GM10266 (cell line): ENCODE data around the gene ZSCAN10.

ENCODE experiments used
- DNase-seq: peaks from one replicate; pipeline ENCODE4 v3.0.0; 2012; ENCODE audit errors: extremely low spot score
- TF ChIP-seq, protein P1 (sequence below): IDR thresholded peaks from 2 replicates; pipeline ENCODE4 v1.5.1; 2012; ENCODE audit warnings: mild to moderate bottlenecking, low read depth; ENCODE audit not compliant: control insufficient read depth, insufficient read depth; ENCODE audit errors: missing control alignments

ZSCAN10 gene

GRCh38 chr16:3144321-3144983 lies 45.4 kb upstream of the ZSCAN10 start:
- no peak for DNase-seq
- TF ChIP-seq, protein P1, sequence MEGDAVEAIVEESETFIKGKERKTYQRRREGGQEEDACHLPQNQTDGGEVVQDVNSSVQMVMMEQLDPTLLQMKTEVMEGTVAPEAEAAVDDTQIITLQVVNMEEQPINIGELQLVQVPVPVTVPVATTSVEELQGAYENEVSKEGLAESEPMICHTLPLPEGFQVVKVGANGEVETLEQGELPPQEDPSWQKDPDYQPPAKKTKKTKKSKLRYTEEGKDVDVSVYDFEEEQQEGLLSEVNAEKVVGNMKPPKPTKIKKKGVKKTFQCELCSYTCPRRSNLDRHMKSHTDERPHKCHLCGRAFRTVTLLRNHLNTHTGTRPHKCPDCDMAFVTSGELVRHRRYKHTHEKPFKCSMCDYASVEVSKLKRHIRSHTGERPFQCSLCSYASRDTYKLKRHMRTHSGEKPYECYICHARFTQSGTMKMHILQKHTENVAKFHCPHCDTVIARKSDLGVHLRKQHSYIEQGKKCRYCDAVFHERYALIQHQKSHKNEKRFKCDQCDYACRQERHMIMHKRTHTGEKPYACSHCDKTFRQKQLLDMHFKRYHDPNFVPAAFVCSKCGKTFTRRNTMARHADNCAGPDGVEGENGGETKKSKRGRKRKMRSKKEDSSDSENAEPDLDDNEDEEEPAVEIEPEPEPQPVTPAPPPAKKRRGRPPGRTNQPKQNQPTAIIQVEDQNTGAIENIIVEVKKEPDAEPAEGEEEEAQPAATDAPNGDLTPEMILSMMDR: no peak

- DNase-seq: no peak
- TF ChIP-seq, protein P1: no peak
These were observed 44.7 kb upstream of the ZSCAN10 start for GRCh38 chr16:3143598-3144320.

GRCh38 chr16:3143189-3143588 lies 44.1 kb upstream of the ZSCAN10 start:
- TF ChIP-seq, protein P1: no peak
- no peak for DNase-seq

GRCh38 chr16:3142770-3143169 lies 43.7 kb upstream of the ZSCAN10 start:
- TF ChIP-seq, protein P1: no peak
- DNase-seq: no peak

GRCh38 chr16:3142327-3142726 lies 43.2 kb upstream of the ZSCAN10 start:
- TF ChIP-seq, protein P1: no peak
- no peak for DNase-seq

DNA sequence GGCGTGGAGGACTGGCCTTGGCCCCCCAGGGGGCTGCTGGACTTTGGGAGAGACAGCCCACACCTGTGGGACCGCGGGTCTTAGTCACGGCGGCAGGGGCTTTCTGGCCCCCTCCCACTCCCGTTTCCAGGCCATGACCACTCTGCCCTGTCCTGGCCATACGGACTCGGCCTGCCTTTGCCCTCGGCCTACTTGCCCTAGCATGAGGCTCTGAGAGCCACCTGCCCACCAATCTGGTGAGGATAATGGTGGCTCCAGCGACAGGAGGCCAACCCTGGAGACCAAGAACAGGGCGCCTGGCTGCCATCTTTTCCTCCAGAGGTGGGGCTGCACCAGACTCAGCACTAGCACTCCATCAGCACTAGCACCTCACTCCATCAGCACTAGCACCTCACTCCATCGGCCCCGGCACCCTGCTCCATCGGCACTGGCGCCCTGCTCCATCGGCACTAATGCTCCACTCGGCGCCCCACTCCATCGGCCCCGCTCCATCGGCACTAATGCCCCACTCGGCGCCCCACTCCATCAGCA lies 42.8 kb upstream of the ZSCAN10 start:
- TF ChIP-seq, protein P1: no peak
- no peak for DNase-seq
